ENCODE results near the gene EXOC2.

Gene EXOC2

DNA sequence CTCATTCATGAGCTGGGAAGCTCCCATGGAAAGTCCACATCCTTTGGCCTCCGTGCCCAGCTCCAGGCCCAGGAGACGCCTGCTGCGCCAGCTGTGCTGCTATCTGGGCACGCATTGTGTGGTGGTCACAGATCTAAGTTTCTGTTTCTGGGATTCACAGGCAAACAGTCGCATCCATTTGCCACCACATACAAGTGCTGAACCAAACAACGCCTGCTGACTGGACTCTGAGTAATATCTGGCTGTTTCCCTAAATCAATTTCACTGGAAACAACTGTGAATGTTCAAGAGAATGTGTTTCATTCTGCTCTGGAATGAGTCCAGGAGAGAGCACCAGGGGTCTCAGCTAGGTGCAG is 255.9 kb downstream of the EXOC2 start:
- no peak for DNase-seq

DNA sequence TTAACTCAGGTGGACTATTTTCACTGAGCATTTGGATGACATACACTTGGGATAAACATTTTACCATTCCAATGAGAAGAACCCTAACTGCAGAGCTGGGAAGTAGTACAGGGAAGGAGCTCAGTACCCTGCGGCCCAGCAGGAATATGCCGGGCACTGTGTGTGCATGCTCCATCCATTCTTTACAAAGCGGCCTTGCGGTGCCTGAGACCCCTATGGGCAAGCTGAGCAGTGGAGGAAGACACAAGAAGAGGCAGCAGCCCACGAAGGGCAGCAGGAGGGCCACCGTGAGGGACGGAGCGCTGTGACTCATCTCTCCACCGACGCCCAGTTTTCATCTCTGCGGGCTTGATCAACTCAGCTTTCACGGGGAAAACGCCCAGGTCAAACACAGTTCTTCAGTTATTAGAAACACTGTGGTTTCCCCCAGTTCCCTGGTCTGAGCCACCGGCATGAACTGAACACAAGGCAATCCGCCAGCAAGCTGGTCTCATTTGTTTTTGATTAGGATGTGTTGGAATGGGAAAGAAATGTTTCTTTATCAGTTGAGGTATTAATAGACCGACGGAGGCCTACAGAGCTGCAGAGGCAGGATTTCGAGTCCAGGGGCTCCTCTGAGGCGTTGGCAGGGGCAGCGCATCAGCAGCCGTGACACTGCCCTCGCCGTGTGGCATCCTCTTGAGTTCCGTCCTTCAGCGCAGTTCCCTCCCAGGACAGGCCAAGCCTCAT is 256.5 kb downstream of the EXOC2 start:
- DNase-seq = no peak

DNA sequence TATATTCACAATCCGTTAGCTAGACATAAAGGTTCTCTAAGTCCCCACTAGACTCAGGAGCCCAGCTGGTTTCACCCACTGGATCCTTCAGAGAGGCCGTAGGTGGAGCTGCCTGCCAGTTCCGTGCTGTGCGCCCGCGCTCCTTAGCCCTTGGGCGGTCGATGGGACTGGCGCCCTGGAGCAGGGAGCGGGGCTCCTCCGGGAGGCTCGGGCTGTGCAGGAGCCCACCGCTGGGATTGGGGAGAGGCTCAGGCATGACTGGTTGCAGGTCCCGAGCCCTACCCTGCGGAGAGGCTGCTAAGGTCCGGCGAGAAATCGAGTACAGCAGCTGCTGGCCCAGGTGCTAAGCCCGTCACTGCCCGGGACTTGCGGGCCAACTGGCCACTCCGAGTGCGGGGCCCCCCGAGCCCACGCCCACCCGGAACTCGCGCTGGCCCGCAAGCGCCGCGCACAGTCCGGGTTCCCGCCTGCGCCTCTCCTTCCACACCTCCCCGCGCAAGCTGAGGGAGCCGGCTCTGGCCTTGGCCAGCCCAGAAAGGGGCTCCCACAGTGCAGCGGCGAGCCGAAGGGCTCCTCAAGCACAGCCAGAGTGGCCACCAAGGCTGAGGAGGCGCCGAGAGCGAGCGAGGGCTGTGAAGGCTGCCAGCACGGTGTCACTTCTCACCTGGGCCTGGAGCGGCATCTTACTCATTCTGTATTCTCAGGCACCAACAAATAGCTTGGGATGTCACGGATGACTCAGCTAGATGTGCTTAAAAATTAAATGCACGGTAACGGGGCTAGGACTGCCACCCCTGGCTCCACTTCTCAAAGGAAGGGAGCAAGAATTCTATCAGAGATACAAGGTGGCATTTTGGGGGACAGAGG is 257.3 kb downstream of the EXOC2 start:
- DNase-seq = no peak

All from right forelimb (tissue), 1 donor.